Kidney tubule cell (primary cell): ENCODE results near the gene DNPEP.
"Not testable (repeated sequence)": the region's sequence is repeated elsewhere in the genome, so short reads cannot be mapped to it uniquely, and the experiment has no call there.

Source experiments
- DNase-seq: peaks from one replicate; pipeline ENCODE4 v3.0.0-alpha.2; 2018; ENCODE audit warnings: low spot score

The DNPEP gene

DNA sequence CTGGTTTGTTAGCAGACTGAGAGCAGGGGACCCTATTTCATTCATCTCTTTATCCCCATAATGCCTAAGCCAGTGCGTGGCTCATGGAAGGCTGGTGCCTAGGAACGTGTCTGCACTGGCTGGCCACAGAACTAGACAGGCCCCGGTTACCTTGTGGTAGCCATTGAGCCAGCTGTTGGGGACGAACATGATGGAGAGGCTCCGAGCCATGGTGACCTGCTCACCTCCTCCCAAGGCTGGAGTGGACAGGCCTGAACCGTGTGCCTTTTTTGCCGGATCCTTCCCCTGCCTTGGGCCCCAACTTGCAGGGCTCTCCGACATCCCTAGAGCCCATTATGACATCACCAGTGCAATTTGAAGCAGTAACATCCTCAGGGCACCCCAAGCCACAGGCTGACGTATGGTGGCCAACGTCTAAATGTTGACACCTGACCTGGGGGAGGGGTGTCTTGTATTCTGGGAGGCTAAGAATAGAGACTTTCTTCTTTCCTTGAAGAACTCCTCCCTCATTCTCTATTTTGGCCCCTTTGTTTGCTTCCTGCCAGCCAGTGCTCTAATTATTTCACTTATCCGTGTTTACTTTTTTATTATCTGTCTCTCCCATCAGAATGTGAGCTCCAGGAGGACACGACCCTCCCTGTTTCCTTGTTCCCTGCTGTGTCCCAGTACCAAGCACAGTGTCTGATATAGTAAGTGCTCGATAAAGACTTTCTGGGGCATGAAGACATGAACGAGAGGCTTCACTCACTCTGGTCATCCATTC lies 12.2 kb upstream of the DNPEP start:
- DNase-seq = no peak

DNA sequence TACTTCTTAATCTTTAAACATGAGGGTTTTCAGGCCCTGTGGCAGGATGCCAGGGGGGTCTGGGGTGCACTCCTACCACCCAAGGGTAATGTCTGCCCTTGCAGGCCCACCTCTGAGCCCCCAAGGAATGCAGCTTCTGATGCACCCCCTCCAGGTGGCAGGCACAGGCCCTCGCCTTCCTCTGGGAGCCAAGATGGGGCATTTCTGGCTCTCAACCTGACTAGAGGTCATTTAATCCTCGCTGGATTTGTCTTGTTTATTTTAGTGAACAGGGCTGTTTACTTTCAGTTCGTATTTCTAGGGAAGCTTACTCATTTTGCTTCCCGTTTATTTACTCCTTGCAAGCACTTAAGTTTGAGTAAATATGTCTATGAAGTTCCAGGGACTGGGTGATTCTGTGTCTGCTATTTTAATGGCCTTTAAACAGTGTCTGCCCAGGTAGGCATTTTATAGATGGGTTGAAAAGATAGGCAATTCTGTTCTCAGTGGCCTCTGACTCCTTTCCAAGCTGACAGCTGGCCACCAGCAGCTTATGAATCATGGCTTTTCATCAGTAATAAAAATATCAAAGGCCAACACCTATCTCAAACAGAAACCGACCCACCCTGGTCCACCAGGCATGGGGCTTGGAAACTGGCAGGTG lies 11.1 kb upstream of the DNPEP start:
- DNase-seq = no peak

DNA sequence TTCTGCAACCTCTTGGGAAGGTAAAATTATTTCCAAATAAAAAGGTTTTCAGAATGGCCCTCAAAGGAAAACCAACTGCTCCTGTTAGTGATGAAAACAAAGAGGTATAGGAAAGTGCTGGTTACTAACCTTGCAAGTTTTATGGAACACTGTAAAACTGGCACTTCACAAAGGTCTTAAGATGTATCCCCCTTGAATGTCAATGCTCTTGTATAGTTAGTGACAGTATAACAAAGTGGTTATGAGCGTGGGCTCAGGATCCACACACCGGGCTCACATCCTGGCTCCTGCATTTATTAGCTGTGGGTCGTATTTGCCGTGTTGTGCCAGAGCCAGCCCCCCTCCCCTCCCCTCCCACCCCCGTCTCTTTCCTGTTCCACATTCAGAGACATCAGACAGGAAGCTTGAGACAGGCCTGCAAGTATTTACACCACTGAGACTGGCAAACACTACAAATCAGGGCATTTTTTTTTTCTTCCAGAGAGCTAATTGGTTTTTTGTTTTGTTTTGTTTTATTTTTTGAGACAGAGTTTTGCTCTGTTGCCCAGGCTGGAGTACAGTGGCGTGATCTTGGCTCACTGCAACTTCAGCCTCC lies 9.2 kb upstream of the DNPEP start:
- no peak for DNase-seq

DNA sequence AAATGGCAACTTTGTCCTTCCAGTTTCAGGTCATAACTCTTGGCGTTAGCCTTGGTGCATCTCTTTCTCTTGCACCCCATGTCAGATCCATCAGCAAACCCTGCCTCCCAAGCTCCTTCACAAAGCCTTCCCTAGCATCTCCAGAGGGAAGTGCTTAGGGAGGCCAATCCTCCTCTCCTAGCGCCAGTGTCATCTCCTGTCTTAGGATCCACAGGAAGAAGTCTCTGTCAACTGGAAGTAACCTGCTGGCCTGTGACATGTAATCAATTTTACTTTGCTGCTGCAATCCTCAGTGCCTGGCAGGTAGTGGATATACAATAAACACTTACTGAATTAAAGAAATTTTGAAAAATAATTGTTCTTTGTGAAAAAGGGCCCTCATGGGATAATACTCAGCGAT lies 7.9 kb upstream of the DNPEP start:
- DNase-seq = no peak

- not testable (repeated sequence) for DNase-seq
These were observed 7.3 kb upstream of the DNPEP start for GRCh38 chr2:219395056-219395455.

GRCh38 chr2:219392754-219393153 lies 5.0 kb upstream of the DNPEP start:
- no peak for DNase-seq

DNA sequence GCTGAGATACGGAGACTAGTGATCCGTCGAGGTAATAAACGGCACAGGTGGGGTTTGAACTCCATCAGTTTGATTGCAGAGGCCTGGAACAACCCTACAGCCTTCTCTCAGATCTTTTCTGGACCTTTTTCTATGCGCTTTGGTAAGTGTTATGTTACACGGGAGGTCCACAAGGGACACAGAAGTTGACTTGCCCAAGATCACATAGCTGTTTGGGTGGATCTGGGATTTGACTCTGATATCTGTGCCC lies 1.1 kb upstream of the DNPEP start:
- no peak for DNase-seq

GRCh38 chr2:219388121-219388906 lies 602 bp upstream of the DNPEP start:
- peak; percentile 95 for DNase-seq

DNA sequence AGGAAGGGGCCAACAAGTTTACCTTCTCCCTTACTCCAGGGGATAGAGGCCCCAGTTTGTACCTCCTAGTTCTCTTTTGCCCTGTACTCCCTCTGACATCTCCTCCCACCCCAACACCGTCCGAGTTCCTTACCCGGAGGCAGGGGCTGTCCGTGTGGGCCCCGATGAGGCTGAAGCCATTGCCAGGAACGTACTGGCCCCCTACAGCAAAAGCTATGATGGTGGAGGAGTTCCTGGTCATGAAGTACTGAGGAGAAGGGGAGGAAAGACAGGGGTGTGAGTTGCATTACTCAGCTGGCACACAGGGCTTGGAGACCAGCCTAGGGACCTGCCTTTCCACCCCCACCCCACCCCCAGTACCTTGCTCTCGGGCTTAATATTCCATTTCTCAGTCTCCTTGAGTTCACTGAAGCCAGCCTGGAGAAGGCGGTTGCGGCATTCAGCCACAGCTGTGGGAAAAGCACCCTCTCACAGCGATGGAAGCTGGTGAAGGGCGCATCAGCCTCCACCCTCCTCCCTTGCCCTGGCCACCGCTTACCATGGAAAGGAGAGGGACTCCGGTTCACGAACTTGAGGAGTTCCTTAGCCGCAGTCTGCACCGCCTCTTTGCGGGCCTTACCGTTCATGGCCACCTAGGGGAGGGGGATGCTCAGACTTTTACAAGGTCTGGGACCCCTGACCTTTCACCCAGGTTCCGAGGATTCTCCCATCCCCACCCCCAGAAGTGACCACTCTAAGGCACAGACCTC lies 1.0 kb downstream of the DNPEP start:
- no peak for DNase-seq

GRCh38 chr2:219385958-219386520 lies 1.7 kb downstream of the DNPEP start:
- DNase-seq = no peak

- DNase-seq = no peak
These were observed 2.9 kb downstream of the DNPEP start for GRCh38 chr2:219384859-219385258.

- no peak for DNase-seq
These were observed 3.5 kb downstream of the DNPEP start for GRCh38 chr2:219384083-219384713.

GRCh38 chr2:219381448-219381847 lies 6.3 kb downstream of the DNPEP start:
- no peak for DNase-seq

DNA sequence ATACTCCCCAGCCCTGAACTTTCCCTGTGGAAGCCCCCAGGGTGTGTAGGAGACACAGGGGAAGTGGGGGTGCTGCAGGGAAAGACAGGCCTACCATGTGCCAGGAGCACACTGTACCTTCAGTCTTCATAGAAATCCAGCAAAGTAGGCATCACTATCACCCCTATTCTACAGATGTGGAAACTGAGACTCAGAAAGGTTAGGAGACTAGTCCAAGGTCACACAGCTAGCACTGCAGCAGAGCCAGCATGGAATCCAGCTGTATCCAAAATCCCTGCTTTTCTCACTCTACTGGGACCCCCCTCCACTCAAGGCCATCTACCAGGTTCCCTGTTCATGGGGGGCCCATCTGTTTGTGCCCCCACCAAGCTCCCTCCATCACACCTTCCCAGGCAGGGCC lies 6.8 kb downstream of the DNPEP start:
- no peak for DNase-seq

DNA sequence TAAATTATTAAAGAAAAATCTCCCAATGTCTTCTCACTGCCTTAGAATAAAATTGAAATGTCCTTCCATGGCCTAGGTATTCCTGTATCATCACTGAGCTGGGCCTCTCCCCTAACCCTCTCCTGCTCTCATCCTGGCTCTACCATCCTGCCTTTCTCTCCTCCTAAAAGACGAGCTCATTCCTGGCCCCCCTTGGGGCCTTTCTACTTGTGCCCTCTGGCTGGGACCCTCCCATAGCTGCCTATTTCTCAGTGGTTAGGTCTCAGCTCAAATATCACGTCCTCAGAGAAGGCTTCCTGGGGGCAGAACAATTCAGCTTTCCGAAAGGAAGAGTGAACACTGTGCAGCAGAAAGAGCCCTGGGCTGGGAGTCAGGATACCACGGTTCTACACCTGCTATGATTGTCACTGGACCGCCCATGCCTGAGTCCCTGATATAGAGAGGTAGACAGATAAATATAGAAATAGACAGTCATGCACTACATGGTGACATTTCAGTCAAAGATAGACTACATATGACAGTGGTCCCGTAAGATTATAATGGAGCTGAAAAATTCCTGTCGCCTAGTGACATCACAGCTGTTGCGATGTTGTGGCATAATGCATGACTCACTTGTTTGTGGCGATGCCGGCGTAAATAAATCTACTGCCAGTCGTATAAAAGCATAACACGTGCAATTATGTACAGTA lies 9.4 kb downstream of the DNPEP start:
- DNase-seq = no peak

DNA sequence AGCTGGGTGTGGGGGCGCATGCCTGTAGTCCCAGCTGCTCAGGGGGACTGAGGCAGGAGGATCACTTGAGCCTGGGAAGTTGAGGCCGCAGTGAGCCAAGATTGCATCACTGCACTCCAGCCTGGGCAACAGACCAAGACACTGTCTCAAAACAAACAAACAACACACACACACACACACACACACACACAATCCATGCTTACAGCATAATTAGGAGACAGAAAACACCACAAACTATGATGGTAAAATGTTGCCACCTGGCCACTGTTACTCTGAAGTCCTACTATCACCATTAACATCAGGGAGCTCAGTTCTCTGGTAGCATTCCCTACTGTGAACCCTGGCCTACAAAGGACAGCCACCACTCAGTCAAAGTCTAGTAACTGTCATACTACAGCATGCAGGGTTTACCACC lies 18.3 kb downstream of the DNPEP start:
- no peak for DNase-seq

DNA sequence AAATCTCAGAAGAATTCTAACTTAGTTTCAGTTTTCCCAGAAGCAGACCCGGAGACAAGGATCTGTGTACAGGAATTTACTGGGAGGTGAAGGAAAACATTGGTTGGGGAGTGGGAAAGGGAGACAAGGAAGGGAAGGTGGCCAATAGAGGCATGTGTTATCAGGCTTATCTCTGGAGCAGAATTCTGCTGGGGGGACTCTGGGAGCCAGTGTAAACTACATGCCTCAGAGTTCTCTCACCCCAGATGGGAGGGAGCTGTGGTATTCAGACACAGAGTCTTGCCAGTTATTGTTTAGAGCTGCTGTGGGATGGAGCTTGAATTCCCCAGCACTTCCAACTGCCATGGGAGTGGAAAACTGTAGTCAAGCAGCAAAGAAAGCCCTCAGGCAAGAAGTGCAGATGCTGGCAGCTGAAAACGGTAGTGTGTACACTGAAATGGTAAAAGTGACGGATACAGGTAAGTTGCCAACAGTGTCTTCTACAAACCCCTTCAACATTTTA lies 19.0 kb downstream of the DNPEP start:
- DNase-seq = no peak

- DNase-seq = peak; percentile 78
These were observed 25.1 kb downstream of the DNPEP start for GRCh38 chr2:219362524-219363164.

DNA sequence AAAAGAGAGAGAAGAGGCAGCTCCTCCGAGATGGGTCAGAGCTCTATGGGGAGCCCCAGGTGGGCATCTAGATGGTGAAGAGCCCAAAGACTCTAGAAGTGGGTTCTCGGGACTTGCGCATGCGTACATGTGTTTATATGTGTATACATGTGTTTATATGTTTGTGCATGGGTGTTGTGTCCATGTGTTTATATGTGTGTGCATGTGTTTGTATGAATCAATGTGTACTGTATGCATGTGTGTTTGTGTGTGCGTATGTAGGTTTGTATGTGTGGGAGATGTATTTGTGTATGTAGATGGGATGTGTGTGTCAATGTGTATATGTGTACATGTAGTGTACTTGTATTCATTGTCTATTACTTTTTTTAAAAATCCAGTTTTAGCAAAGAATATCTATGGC lies 25.6 kb downstream of the DNPEP start:
- DNase-seq = no peak
